Stimulated activated CD4-positive, alpha-beta T cell treated with anti-CD3 and anti-CD28 coated beads, Interleukin-1b, Interleukin-23, amount 100 ng/mL, for 24 hours (primary cell): Measurements from ENCODE around the gene MTMR3.

ENCODE experiments used
- DNase-seq, 4 experiments: peaks; one replicate each; pipeline ENCODE4 v3.0.0-alpha.2; 2020; ENCODE audit warnings: low read depth in 4 of 4, low spot score in 1 of 4

Gene MTMR3

DNA sequence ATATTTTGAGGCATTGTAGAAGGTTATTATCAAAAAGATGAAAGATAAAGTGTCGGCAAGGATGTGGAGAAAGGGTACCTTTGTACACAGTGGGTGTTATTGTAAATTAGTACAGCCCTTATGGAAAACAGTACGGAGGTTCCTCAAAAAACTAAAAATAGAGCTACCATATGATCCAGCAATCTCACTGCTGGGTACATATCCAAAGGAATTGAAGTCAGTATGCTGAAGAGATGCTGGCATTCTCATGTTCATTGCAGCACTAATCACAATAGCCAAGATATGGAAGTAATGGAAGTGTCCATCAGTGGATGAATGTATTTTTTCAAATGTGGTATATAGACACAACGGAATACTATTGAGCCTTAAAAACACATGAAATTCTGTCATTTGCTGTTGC is 15.1 kb upstream of the MTMR3 start:
- DNase-seq: no peak

DNA sequence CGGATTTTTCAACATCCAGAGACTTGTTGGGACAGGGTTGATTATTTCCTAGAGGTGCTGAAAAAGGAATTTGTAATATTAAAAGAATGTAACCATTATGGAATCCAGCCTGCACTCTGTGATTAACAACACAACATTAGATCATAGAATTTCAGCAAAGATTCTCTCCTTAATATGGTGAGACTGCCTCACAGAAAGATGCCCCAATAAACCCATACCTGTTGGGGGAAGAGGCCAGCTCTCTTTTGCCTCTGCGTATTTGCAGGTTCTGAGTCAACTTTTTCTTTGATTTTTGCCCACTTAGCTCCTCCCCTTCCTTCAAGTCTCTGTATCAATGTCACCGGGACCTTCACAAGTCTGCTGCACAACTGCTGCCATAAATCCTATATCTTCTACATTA is 12.4 kb upstream of the MTMR3 start:
- no peak for DNase-seq

DNA sequence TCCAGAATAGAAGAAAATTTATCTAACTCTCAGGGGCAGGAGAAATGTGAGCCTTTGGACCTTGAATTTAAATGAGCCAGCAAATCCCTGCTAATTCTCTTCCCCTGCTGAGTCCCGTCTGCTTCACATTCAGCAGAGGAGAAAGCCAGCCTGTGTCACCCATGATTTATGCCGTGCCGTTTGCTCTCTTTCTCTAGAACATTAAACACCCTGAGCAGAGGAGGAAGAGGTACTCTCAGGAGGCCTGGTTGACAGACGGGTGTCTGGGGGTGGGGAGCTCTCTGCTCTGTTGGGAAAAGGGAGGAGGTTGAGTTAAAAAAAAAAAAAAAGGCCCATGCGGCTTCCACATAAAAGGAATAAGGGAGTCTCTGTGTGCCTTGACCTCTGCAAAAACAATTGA is 11.3 kb upstream of the MTMR3 start:
- no peak for DNase-seq

DNA sequence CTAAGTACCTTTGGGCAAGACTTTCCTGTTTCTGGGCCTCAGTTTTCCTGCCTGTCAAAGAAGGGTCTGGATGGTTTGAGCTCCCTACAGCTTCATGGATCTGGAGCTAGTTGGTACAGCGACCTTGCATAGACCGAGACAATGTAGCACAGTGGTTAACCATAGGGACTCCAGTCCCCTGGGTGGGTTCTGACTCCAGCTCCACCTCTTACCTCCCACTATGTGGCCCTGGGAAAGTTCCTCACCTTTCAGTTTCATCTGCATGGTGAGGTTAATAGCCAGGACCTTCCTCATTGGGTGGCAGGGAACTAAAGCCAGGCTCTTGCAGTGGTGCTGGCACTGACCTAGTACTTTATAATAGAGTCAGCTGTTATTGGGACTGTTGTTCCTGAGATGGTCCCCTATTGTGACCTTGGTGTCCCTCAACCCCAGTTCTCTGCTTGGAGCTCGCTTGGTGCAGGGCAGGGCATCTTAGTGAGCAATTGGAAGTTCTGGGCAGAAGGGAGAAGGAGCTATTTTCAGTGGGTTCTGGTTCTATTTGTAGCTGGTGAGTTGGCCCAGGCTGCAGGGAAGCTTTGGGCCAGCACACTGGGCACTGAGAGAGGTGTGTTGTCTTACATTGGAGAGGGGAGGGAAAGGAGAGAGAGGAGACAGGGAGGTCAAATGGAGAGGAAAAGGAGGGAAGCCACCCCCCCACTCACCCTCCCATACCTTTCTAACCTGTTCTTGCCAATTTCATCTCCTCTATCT is 10.7 kb upstream of the MTMR3 start:
- no peak for DNase-seq

DNA sequence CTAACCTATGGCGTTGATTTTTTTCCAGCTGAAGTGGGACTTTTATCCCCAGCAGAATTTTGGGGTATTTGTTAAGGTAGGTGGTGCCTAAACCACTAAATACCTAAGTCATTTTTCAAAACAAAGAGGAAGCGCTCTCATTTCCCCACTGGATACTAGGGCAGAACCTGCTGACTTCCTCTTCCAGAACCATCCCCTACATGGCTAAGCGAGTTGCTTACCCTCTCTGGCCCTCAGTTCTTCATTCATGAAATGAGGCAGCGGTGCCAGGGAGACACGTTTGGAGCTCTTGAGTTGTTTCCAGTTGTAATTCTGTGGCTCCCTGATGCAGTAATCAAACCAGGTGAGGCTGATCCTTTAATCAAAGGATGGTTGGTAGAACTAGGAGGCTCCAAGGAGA is 10.0 kb upstream of the MTMR3 start:
- DNase-seq: no peak

GRCh38 chr22:29873943-29874342 is 9.0 kb upstream of the MTMR3 start:
- no peak for DNase-seq

DNA sequence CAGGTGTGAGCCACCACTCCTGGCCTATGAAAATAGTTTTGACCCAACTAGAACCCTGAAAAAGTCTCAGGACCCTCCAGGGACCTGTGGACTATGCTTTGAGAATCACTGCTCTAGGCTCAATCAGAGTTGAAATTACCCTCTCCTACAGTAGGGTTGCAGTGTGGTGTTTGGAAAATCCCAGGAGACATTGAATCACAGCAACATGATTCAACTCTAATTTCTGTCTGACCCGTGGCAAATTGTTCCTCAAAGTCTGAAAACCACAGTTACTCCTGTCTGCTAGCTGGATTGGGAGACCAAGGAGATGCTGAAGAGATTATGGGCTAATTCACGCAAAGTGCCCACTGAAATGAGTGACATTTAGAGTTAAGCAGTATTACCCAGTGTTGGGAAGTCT is 5.4 kb upstream of the MTMR3 start:
- no peak for DNase-seq

GRCh38 chr22:29879753-29880152 is 3.2 kb upstream of the MTMR3 start:
- DNase-seq: peak in 1 of 4 experiments; percentile 2

DNA sequence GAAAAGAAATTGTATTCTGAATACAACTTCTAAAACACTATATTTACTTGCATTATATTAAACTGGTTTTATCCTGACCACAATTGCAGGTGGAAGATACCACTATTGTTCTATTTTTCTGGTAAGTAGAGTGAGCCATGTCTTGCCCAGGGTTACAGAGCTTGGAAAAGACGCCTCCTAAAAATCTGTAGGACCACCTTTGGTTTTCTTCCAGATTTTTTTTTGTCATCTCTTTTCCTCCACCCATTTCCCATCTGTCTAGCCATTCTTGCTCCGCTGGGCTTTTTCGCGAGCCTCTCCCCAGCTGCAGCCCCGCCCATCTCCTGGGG is 294 bp upstream of the MTMR3 start:
- DNase-seq: no peak

- no peak for DNase-seq
Observed at GRCh38 chr22:29883775-29884097, 762 bp downstream of the MTMR3 start.

GRCh38 chr22:29885610-29886009 is 2.6 kb downstream of the MTMR3 start:
- DNase-seq: no peak

GRCh38 chr22:29886596-29886995 is 3.6 kb downstream of the MTMR3 start:
- no peak for DNase-seq

GRCh38 chr22:29887358-29887757 is 4.4 kb downstream of the MTMR3 start:
- DNase-seq: no peak

DNA sequence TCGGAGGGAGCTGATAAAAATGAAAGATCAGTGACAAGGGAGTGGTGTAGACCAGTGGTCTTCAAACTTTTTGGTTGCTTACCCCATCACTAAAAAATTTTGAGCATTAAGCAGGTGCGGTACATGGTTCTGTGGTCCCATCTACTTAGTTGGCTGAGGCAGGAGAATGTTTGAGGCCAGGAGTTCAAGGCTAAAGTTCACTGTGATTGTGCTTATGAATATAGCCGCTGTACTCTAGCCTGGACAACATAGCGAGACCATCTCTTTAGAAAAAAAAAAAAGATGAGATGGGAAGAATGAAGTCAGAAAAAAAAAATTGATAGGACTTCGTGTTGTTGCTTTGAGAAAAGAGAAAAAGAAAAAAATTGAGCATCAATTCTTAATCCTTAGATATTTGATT is 7.8 kb downstream of the MTMR3 start:
- DNase-seq: no peak

DNA sequence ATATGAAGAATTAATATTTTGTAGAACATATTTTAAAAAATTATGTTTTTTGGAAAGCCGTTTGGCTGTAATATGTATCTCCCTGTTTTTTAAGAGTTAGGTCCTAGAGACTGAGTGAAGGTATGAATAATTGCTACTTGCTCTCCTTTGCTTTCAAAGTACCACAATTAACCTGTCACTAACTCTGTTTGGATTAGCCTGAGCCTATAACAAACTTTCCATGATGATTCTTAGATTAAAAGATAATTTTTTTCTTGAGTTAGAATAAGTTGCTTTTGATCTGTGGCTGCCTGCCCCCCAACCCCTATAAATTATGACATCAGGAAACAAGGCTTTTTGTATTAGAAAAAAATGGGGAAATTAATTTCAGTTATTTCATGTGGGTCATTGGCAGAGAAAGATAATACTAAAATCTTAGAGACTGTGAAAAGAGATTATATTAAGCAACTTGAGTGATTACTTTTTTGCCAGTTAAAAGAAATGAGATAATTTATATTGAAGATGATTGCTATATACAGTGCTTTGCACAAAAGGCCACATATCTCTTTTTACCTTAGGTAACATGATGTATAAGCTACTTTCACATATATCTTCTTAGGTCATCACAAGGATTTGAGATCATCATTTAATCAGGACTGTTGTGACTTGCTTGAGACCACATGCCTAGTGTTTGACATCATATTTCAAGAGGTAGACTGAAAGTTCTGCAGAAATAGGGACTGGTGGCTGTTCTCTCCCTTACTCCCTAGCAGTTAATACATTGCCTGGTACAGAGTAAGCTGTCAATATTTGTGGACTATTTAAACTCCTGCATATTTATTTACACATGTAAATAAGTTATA is 9.6 kb downstream of the MTMR3 start:
- DNase-seq: no peak

GRCh38 chr22:29901354-29901753 is 18.4 kb downstream of the MTMR3 start:
- no peak for DNase-seq

DNA sequence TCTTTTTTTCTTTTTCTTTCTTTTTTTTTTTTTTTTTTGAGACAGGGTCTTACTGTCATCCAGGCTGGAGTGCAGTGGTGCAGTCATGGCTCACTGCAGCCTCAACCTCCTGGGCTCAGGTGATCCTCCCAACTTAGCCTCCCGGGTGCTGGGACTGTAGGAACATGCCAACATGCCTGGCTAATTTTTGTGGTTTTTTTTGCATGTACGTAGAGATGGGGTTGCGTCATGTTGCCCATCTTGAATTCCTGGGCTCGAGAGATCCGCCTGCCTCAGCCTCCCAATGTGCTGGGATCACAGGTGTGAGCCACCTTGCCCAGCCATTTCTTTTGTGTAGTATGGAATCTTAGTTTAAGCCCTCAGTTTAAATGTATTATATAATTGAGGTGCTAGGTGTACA is 20.4 kb downstream of the MTMR3 start:
- no peak for DNase-seq

DNA sequence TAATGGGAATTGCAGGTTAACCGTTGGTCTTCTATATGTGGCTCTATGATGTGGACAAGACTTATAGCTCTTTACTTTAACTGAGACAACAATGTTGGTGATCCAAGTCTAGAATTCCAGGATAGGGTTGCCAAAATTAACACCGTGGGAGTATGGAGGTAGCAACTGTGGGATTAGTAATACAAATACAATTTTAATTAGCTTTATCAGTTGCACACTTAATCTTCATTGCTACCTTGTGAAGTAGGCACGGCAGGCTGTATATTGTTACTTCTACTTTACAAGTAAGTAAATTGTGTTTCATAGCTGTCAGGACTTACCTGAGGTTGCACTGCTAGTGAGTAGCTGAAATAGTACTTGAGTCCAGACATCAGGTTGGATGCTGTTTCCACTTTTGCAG is 21.0 kb downstream of the MTMR3 start:
- DNase-seq: no peak

- peak in 1 of 4 experiments; percentile 12 for DNase-seq
Observed at GRCh38 chr22:29907753-29908515, 25.0 kb downstream of the MTMR3 start.

GRCh38 chr22:29912141-29912540 is 29.2 kb downstream of the MTMR3 start:
- DNase-seq: no peak

GRCh38 chr22:29912605-29913398 is 29.8 kb downstream of the MTMR3 start:
- no peak for DNase-seq
